ENCODE results near the gene MYO1D. TPM values are rescaled to one million over a fixed set of nuclear protein-coding genes. Genes with fewer than 3 reads are reported as not detected.

Gene MYO1D
- total RNA-seq, 2 experiments from 2014 or later: 0.09 to 0.89 TPM

DNA sequence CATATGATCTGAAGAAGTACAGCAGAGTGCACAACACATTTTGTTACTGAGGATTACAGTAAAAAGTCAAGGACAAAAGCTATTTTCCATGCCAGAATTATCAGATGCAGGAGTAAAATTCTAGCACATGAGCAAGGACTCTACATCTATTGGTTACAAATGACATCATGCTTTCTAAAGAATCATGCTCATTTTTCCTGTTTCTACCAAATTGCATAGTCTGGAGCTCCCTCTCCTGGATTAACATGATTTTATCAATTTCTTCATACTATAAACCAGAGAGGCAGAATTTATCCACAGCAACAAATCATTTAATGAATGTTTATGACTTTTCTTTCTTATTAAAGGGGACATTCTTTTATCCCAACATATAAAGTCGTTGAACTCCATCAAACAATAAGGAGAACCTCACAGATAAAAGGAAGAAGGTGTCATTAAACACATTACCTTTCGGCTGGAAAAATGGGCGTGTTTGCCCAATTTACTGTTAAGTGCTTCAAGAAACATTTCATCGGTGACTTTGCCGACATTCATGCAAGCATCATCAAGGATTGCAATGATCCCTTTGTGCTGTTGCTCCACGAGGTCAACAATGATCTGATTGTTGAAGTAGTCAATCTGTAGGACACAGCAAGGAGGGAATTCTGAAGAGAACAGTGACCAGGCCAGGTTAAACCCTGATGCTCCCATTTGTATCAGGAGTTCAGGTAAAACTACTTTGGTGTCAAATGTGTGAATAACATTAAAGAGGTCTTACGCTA, 121.7 kb downstream of the MYO1D start:
- no TSS peak for BruUV-seq (replicated peaks)
- TF ChIP-seq, protein P1, sequence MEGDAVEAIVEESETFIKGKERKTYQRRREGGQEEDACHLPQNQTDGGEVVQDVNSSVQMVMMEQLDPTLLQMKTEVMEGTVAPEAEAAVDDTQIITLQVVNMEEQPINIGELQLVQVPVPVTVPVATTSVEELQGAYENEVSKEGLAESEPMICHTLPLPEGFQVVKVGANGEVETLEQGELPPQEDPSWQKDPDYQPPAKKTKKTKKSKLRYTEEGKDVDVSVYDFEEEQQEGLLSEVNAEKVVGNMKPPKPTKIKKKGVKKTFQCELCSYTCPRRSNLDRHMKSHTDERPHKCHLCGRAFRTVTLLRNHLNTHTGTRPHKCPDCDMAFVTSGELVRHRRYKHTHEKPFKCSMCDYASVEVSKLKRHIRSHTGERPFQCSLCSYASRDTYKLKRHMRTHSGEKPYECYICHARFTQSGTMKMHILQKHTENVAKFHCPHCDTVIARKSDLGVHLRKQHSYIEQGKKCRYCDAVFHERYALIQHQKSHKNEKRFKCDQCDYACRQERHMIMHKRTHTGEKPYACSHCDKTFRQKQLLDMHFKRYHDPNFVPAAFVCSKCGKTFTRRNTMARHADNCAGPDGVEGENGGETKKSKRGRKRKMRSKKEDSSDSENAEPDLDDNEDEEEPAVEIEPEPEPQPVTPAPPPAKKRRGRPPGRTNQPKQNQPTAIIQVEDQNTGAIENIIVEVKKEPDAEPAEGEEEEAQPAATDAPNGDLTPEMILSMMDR (conservative IDR thresholded peaks at IDR 0.05; ENCODE audit: low read length): peak; percentile 75
- TF ChIP-seq EZH2phosphoT487 (IDR thresholded peaks at IDR 0.05; ENCODE audit: borderline replicate concordance, low read depth, low read length): no peak
- Histone ChIP-seq H4K20me1 (ENCODE audit: insufficient read depth, low read length) (no peaks in the 10 kb centered on the region), H3K36me3 (ENCODE audit: insufficient read depth, low read length) (no peaks in the 10 kb centered on the region), H3K4me1 (ENCODE audit: insufficient read depth, low read length, poor library complexity, severe bottlenecking) (no peaks in the 10 kb centered on the region), H3K4me2 (ENCODE audit: low read length) (no peak overlapping the region), H3K4me3 (ENCODE audit: low read depth, low read length, poor library complexity, severe bottlenecking) (no peak overlapping the region), H3K9me2 (ENCODE audit: insufficient read depth, low read length) (no peaks in the 10 kb centered on the region), H3K9me3 (ENCODE audit: low read length) (no peaks in the 10 kb centered on the region), H3K27ac (ENCODE audit: low read depth, low read length, poor library complexity, severe bottlenecking) (no peak overlapping the region), H3K79me2 (ENCODE audit: insufficient read depth, low read depth, low read length) (no peaks in the 10 kb centered on the region), H2AFZ (ENCODE audit: low read length) (no peak overlapping the region)
- POLR2A ChIA-PET: no interaction called here
- CTCF ChIA-PET (ENCODE audit: unreplicated experiment): no interaction called here
- peak; percentile 55 for DNase-seq (ENCODE audit: low spot score)
- intact Hi-C loops (cut with micrococcal nuclease; ENCODE audit: unreplicated experiment): loop anchor here (1.0 to 10.0 kb wide), 2 partner anchors 90 to 272 kb away; no protein-coding TSS in a partner anchor

DNA sequence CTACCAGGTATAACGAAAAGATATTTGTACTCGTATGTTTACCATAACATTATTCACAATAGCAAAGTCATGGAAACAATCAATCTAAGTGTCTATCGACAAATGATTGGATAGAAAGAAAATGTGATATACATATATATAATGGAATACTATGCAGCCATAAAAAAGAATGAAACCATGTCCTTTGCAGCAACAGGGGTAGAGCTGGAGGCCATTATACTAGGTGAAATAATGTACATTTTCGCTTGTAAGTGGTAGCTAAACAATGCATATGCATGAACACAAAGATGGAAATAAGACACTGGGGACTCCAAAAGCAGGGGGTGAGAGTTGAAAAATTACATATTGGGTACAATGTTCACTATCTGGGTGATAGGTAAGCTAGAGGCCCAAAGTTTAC, 124.0 kb downstream of the MYO1D start:
- H3K27ac ChIP-seq (ENCODE audit: low read depth, low read length, poor library complexity, severe bottlenecking): no peak overlapping the region
- no peak for DNase-seq (ENCODE audit: low spot score)
- no peaks in the 10 kb centered on the region for H3K9me3 ChIP-seq (ENCODE audit: low read length)
- POLR2A ChIA-PET: no interaction called here
- no peak overlapping the region for H3K4me3 ChIP-seq (ENCODE audit: low read depth, low read length, poor library complexity, severe bottlenecking)
- intact Hi-C loops (cut with micrococcal nuclease; ENCODE audit: unreplicated experiment): loop anchor here (10.0 kb wide), 1 partner anchor 88 kb away; no protein-coding TSS in a partner anchor
- TF ChIP-seq EZH2phosphoT487 (IDR thresholded peaks at IDR 0.05; ENCODE audit: borderline replicate concordance, low read depth, low read length): no peak
- TF ChIP-seq, protein P1 (conservative IDR thresholded peaks at IDR 0.05; ENCODE audit: low read length): no peak
- H3K4me1 ChIP-seq (ENCODE audit: insufficient read depth, low read length, poor library complexity, severe bottlenecking): no peaks in the 10 kb centered on the region
- no peaks in the 10 kb centered on the region for H3K36me3 ChIP-seq (ENCODE audit: insufficient read depth, low read length)
- H2AFZ ChIP-seq (ENCODE audit: low read length): no peak overlapping the region
- no peaks in the 10 kb centered on the region for H3K9me2 ChIP-seq (ENCODE audit: insufficient read depth, low read length)
- no TSS peak for BruUV-seq (replicated peaks)
- H4K20me1 ChIP-seq (ENCODE audit: insufficient read depth, low read length): no peaks in the 10 kb centered on the region
- no peaks in the 10 kb centered on the region for H3K79me2 ChIP-seq (ENCODE audit: insufficient read depth, low read depth, low read length)
- no peak overlapping the region for H3K4me2 ChIP-seq (ENCODE audit: low read length)
- CTCF ChIA-PET (ENCODE audit: unreplicated experiment): no interaction called here

DNA sequence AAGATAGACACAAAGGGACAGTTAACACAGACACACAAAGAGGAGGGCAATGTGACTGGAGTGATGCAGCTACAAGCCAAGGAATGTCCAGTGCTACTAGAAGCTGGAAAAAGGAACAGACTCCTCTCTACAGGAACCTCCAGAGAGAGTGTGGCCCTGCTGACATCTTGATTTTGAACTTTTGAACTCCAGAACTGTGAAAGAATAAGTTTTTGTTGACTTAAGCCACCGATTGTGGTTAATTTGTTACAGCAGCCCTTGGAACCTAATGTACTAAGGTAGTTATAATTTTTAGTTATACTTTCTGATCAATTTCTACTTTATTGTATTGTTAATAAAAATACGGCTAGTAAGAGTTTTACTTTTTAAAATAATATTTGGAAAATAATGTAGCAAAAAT, 129.1 kb downstream of the MYO1D start:
- POLR2A ChIA-PET: no interaction called here
- Histone ChIP-seq H3K9me3 (ENCODE audit: low read length) (no peaks in the 10 kb centered on the region), H3K36me3 (ENCODE audit: insufficient read depth, low read length) (no peaks in the 10 kb centered on the region), H3K4me3 (ENCODE audit: low read depth, low read length, poor library complexity, severe bottlenecking) (no peak overlapping the region), H3K4me2 (ENCODE audit: low read length) (no peak overlapping the region), H4K20me1 (ENCODE audit: insufficient read depth, low read length) (no peaks in the 10 kb centered on the region), H2AFZ (ENCODE audit: low read length) (no peak overlapping the region), H3K27ac (ENCODE audit: low read depth, low read length, poor library complexity, severe bottlenecking) (no peak overlapping the region), H3K4me1 (ENCODE audit: insufficient read depth, low read length, poor library complexity, severe bottlenecking) (no peaks in the 10 kb centered on the region), H3K79me2 (ENCODE audit: insufficient read depth, low read depth, low read length) (no peaks in the 10 kb centered on the region), H3K9me2 (ENCODE audit: insufficient read depth, low read length) (no peaks in the 10 kb centered on the region)
- no peak for DNase-seq (ENCODE audit: low spot score)
- no peak for TF ChIP-seq EZH2phosphoT487 (IDR thresholded peaks at IDR 0.05; ENCODE audit: borderline replicate concordance, low read depth, low read length)
- TF ChIP-seq, protein P1 (conservative IDR thresholded peaks at IDR 0.05; ENCODE audit: low read length): no peak
- intact Hi-C loops (cut with micrococcal nuclease; ENCODE audit: unreplicated experiment): no loop called here
- CTCF ChIA-PET (ENCODE audit: unreplicated experiment): no interaction called here
- no TSS peak for BruUV-seq (replicated peaks)
